ENCODE measurements around the gene TARBP2. TPM values are rescaled to one million over a fixed set of nuclear protein-coding genes. Genes with fewer than 3 reads are reported as not detected.
A peak's percentile ranks its signal among the peaks of the same experiment; 100 is the strongest.
"Not testable (repeated sequence)": the region's sequence is repeated elsewhere in the genome, so short reads cannot be mapped to it uniquely, and the experiment has no call there.

Gene TARBP2
- polyA plus RNA-seq, 3 donors: 54.5 to 62.3 (median 58.0) TPM

DNA sequence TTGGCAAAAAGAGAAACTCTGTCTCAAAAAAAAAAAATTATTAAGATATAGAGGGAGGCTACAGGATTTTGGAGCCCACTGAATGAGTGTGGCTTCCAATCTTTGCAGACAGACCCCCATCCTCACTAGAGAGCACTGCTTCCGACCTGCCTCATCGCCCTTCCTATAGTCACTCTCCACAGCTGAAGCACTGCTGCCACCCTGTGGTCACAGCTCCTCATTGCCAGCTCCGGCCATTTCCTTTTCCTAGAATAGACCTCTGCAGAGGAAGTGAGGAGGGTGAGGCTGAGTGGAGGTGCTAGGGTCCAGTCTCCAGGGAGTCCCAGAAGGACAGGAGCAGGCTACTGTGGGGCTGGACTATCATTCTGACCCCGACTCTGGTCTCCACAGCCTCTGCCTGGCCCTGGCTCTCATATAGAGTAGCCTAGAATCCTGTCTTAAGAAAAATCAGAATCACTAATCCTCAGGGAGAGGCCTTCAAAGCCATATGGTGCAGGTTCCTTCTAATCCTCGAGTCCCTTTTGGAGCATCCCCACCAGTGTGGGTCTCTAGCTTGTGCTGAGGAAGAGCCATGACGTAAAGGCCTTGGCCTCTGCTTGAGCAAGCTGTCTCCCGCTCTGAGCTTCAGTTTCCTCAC lies 7.6 kb downstream of the TARBP2 start:
- DNase-seq: peak; percentile 84

DNA sequence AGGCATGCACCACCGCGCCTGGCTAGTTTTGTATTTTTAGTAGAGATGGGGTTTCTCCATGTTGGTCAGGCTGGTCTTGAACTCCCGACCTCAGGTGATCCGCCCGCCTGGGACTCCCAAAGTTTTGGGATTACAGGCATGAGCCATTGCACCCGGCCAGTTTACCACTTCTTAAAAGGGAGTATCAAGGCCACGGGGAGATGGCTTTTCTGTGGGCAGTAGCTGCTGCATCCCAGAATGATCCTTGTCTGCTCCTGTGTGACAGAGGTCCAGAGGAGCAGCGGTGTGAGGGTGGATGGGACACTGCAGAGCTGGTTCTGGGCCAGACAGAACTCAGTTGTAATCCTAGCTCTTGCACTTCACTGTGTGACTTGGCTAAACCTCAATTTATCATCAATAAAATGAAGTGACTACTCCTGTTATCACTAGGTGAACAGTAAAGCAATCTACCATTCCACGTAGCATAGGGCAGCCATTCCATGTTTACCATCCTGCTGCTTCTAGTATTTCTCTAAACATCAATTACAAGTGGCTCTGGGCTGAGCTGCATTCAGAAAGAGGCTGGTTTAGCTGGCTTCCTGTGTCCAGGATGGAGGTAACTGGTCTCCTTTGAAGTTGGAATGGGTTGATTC lies 9.2 kb downstream of the TARBP2 start:
- DNase-seq: no peak

DNA sequence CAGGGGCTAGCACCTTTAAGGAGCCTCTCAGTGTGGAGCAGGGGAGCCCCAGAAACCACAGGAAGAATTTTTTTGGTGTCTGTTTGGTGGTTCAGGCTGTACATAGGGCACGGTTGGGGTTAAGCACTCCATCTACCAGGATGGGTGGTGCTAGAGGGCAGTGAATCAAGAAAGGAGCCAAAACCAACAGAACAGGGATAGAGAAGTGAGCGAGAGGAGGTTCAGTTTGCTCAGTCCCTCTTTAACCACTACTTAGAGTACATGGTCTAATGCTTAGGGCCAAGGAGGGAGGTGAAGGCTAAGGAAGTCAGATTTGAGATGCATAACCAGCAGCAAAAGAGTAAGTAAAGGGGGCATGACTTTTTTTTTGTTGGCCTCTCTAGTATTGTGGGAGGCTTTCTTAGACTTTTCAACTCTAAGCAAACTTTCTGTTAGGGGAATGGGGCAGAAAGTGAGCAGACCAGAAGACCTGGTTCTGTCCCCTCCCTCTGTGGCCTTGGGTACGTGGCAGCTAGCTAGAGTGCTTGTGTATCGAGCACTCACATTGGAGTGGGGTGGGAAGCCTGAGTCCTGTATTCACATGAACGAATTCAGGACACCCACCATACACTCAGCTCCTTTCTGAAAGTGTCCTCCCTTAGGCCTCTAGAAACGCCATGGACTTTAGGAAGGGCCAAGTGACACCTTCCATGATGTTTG lies 12.8 kb downstream of the TARBP2 start:
- no peak for DNase-seq

DNA sequence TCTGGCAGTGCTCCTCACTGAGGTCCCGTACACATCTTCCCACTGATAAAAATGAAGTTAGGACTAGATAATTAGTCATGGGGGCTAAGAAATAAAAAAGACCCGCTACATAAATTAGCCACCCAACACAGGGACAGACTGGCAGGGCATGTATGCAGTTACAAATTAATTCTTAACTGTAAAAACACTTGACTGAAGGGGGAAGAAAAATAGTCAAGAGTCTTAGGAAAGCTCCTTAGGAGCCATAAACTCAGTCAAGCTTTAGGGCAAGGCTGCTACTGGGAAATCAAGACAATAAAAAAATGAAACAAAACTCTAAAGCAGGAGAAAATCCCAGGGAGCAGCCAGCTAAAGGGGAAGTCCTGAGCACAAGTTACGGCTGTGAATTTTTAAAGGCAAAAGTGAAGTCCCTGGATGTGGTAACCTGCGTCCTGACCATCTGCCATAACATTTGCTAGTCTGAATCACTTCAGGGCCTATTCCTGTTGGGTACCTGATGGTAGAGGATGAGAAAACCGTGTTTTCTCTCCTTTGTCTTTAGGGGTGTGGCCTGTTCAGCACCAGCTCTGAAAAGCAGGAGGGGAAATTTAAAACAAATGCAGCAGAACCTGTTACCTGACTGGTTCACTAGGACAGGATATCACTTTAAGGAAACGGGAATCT lies 13.7 kb downstream of the TARBP2 start:
- DNase-seq: no peak

DNA sequence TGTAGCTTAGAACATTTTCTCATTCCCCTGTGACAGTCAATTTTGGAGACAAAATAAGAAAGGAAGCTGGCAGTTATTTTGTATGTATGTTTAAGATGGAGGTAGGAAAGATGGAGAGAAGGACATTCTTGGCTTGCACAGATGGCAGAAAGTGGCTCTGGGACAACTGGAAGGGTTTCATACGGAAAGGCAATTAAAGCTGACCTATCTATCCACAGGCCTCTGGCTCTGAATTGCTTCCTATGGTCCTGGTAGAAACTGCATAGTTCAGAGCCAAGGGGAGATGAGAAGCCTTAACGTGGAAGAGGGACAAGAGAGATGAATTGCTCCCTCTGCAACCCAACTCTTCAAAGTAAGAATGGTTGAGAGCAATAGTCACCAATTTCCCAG lies 14.2 kb downstream of the TARBP2 start:
- no peak for DNase-seq

DNA sequence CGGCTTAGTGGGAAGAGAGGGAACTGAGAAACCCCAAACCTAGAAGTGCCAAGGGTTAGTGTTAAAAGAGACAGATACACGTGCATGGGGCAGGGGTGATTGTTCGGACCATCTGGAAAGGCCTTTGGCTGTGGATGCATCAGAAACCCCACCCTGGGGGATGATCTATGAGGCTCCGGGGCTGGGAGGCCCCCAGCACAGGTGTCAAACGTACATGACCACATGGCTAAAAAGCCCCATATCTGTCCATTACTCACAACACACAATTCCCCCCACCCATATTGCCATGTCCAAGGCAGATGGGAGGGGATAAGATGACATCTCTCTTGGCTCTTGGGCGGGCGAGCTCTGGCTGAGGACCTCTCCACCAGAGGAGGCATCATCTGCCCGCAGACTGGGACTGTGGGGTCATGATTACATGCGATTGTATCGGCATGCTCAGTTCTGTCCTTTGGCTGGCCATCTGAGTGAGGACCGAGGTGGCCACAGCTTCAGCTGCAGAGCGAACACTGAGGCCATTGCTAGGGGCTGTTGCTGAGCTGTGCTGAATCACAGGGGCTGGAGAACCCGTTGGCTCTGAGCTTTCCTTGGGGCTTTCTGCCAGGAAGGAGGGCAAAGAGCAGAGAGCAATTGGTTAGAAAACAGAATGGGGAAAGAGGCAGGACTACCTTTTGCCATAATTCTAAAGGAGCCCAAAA lies 15.8 kb downstream of the TARBP2 start:
- DNase-seq: no peak

DNA sequence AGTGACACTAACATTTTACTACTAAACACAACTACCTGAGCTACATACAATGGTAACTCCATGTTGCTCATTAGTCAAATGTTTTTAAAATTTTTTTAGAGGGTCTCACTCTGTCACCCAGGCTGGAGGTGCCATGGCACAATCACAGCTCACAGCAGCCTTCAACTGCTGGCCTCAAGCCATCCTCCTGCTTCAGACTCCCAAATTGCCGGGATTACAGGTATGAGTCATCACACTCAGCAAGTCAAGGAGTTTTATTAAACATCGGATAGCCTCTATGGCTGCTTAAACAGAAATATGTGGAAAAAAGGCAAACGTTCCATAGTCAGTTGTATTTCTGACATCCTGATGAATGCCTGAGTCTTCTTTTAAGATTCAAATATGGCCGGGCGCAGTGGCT lies 17.3 kb downstream of the TARBP2 start:
- no peak for DNase-seq

DNA sequence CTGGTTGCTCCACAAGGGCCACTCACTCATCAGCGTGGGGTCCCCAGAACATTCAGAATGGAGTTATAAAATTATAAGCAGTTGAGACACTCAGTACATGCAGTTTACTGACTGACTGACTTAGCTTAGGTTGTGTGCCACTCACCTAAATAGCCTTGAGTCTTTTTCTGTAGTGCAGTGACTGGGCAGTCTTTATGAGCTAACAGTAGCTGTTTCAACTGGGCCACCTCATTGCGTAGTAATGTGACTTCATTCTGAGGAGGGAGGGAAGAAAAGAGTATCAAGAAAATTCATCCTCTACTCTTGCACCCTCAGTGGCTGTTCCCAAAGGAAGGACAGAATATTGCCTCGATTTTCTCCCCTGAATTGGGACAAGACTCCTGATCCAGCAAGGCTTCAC lies 22.0 kb downstream of the TARBP2 start:
- DNase-seq: no peak

DNA sequence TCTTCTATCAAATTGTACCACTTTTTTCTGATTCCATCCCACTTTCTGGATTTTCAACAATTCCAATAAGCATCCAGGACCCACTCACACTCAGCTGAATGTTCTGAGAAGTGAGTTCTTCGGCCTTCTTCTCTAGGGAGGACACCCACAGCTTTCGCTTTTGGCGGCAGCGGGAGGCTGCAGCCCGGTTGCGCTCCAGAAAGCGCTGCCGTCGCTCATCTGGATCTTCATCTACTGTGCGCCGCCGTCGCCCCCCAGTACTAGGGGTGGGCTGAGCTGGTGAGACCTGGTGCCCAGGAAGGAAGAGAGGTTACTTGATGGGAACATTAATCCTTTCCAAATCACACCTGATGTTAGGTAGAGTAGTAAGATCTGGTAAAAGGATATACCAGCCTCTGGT lies 23.4 kb downstream of the TARBP2 start:
- no peak for DNase-seq

DNA sequence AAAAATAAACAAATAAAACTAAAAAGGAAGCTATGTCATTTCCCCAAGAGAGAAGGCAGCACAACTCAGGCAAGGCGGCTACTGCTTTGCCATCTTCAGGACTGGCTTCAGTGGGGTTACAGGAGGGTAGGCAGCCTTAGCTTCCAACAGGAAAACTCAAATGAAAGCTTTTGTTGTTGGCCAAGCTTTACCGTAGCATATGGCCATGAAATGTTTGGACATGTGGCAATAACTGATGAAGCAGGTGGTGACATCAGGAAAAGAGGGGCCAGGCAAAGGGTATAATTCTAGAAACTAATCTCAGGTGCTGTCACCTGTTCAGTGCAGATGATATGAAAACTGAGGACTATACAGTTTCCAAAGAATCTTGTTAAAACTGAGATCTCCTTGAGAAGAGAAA lies 29.0 kb downstream of the TARBP2 start:
- no peak for DNase-seq

DNA sequence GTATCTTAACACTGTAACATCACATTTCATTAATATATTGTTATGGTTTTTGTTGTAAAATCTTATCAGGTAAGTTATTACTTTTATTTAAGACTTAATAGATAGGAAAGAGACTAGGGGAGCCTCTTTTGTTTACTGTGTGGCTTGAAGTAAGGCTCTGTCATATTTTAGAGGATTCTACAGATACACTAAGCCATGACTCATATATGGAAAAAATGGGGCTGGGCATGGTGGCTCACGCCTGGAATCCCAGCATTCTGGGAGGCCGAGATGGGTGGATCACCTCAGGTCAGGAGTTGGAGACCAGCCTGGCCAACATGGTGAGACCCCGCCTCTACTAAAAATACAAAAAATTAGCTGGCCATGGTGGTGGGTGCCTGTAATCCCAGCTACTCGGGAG lies 29.8 kb downstream of the TARBP2 start:
- no peak for DNase-seq

DNA sequence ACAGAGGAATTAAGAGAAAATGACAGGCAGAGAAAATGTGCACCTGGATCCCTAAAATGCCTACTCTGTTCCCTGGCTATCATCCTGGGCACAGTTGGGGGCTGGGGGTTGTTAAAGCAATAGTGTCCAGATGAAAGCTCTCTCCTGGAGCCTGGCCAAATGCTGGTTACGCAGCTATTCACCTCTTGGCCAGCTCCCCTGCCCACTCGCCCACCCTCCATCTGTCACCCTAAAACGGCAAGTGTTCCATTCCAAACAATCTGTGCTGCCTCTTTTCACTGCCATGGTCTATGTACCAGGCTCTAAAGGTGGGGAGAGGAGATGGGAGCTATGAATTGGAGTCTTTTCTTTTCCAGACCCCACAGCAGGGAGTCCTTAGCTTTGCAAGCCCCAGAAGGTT lies 30.9 kb downstream of the TARBP2 start:
- DNase-seq: no peak

DNA sequence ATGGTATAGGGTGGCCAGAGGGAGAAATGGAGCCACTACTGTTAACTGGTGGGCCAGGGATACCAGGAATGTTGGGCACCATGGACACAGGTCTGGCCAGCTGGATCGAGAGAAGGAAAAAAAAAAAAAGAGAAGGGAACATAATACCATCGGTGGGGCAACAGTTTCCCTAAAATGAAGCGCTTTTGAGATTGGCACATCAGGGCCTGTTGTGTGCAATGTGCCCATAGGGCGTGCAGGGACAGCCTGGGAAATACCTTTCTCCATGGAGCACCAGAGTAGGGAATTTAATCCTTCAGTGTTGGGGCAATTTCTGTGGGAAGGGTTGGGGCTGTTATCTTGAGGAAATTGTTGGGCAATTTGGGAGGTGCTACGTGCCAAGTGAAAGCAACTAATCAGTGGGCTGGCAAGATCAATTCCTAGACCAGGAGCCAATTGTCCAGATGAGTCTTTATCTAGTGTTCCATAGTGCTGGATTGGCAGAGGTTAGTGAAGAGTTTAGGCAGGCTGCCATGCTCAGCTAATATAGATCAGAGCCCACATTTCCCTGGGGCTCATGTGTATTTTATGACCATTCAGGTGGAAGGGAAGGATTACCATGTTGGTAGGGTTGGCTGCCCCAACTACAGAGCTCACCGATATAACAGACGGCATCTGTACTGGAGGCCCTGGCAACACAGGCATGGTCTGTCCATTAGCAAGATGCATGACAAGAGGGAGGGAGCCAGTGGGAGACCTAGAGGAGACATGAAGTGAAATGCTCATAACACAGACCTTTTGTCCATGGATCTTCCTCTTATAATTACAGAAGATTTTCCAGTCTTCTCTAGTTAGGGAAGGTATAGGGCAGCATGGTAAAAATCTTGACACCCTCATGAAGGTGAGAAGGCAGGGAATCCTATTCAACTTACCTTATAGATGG lies 31.7 kb downstream of the TARBP2 start:
- DNase-seq: no peak

DNA sequence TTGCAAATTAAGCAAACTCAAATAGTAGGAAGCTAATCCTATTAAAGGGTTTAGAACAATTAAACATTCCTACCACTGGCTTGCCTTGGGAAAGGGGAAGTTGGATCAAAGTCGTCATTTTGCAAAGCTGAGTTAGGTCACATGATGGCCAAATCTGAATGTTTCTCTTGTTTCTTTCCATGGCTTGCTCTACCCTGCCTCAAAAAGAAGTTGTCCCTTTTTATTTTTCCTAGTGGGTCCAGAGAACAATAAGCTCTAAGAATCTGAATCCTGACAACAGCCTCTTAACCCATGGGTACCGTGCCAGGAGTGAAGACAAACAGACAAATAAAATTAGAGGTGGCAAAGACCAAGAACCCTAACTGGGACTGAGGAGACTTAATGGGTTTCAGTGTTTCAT lies 32.4 kb downstream of the TARBP2 start:
- no peak for DNase-seq

DNA sequence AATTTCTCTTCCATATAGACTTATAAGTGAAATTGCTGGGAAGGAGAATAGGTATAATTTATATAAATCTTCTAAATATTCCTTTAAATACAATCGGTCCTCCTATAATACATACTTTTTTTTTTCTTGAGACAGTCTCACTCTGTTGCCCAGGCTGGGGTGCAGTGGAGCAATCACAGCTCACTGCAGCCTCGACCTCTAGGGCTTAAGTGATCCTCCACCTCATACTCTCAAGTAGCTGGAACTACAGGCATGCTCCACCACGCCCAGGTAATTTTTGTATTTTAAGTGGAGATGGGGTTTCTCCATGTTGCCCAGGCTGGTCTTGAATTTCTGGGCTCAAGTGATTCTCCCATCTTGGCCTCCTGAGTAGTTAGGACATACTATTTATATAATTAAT lies 35.9 kb downstream of the TARBP2 start:
- DNase-seq: no peak

DNA sequence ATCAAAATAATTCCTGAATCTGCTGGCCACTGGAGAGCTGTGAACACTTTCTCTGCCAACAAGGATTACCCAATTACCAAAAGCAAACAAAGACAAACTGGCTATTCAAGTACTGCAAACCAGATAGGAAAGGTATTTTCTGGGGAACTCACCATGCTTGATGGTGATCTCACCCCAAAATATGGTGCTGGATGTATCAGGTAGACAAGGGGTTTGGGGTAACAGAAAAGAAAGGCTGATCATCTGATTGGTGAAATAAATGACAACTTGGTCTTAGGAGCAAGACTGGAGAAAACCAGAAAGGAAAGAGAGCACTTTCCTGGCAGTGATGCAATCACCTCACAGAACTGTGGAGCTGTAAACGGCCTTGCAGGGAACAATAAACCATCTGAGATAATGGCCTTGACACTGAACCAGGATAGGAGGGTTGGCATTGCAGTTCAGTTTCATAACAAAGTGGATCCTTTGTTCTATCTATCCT lies 37.2 kb downstream of the TARBP2 start:
- no peak for DNase-seq

DNA sequence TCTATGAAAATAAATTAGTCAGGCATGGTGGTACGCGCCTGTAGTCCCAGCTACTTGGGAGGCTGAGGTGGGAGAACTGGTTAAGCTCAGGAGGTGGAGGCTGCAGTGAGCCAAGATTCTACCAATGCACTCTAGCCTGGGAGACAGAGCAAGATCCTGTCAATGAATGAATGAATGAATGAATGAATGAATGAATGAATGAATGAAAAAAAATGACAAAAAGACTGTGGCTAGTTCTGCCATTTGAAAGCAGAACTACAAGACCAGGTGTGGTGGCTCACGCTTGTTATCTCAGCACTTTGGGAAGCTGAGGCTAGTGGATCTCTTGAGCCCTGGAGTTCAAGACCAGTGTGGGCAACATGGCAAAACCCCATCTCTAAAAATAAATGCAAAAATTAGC lies 38.4 kb downstream of the TARBP2 start:
- DNase-seq: no peak

DNA sequence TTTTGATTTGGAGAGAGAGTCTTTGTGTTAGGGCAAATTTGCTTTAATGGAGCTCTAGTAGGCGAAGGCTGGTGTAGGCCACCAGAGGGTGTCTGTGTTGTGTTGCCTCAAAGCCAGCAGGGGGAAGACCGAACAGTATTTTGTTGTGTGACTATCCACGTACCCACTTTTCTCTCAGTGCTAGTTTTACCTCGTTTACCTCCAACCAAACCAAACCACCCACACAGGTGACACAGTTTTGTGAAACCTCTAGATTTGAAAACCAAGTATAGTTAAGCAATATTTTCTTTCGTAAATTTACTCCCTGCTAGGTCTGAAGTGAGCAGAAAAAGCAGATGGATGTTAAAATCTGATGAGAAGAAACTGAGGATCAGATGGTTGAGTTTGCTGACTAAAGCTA lies 42.5 kb downstream of the TARBP2 start:
- DNase-seq: no peak

DNA sequence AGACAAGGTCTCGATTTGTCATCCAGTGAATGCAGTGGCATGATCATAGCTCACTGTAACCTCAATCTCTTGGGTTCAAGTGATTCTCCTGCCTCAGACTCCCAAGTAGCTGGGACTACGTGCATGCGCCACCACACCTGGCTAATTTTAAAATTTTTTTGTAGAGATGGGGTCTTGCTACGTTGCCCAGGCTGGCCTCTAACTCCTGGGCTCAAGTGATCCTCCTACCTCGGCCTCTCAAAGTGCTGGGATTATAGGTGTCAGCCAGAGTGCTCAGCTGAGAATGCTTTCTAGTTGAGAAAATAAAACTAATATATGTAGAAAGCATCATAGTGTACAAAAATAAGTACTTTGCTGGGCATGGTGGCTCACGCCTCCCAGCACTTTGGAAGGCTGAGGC lies 47.3 kb downstream of the TARBP2 start:
- not testable (repeated sequence) for DNase-seq

DNA sequence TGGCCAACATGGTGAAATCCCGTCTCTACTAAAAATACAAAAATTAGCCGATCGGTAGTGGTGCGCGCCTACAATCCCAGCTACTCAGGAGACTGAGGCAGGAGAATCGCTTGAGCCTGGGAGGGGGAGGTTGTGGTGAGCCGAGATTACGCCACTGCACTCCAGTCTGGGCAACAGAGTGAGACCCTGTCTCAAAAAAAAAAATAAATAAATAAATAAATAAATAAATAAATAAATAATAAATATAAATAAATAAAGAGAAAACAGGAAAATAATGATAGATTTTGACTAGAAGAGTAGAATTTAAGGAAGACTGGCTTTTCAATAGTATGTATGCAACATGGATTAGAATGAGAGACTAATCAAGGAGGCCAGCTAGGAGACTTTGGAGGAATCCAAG lies 49.0 kb downstream of the TARBP2 start:
- DNase-seq: not testable (repeated sequence)

DNA sequence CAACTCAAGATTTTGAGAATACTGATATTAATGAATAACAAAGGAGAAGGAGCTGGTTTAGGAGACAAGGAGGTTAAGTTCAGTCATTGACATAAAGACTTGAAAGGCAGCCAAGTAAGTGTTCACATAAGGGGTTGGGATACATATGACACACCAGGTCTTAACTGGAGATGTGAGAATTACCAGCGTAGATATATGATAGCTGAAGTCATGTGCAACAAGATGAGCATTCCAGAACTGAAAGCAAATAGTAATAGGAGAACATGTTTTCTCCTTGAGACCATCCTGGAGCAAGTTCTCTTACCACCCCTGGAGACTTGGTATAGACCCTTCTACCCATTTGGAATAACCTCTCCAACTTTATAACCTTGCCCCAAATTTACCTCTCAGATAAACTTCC lies 49.5 kb downstream of the TARBP2 start:
- DNase-seq: no peak

Measured in renal pelvis (tissue), 4 donors.